K562 treated with DMSO at 1 percent for 12 hours (cell line): Measurements from ENCODE around the gene TMEM163. TPM values are rescaled to one million over a fixed set of nuclear protein-coding genes. Genes with fewer than 3 reads are reported as not detected.

ENCODE experiments used
- total RNA-seq: library from RNA; unstranded; fragments of 300-600 nt; gene quantifications from 2 replicates; pipeline ENCODE4 v1.2.3, GENCODE V29; 2022; ENCODE audit not compliant: insufficient read depth

Gene TMEM163
- total RNA-seq = not detected in 2 replicates

GRCh38 chr2:134718817-134719814, at the start of gene TMEM163:
Gene TMEM163 (minus strand): TSS chr2:134719000.

Other genes starting within 250 kb of the TMEM163 start
- not detected in 2 replicates for gene ACMSD, start 119.6 kb upstream of the TMEM163 start, total RNA-seq
- gene CCNT2, start 199.8 kb upstream of the TMEM163 start, total RNA-seq = 2.0 and 12.5 TPM in 2 replicates